Measurements from ENCODE around the gene UEVLD. TPM values are rescaled to one million over a fixed set of nuclear protein-coding genes. Genes with fewer than 3 reads are reported as not detected.

The UEVLD gene
- total RNA-seq, 1 experiment from 2014 or later: 26.7 TPM

- TF ChIP-seq CTCF (IDR thresholded peaks at IDR 0.05) (no peak), SIN3A (IDR thresholded peaks at IDR 0.05; ENCODE audit: borderline replicate concordance, insufficient read depth, low read depth, low read length) (no peak), TCF7L2 (IDR thresholded peaks at IDR 0.05; ENCODE audit: low read depth, low read length) (no peak), POLR2AphosphoS5 (IDR thresholded peaks at IDR 0.05; ENCODE audit: low read depth, low read length) (no peak), REST (IDR thresholded peaks at IDR 0.05; ENCODE audit: insufficient read depth in 1 of 2, low read depth in 2 of 2, low read length in 1 of 2) (no peak)
- no peak overlapping the region for H3K27ac ChIP-seq (ENCODE audit: low read length)
- in situ Hi-C loops (cut with HindIII; ENCODE audit: low pct_unique_long_range_greater_than_20kb, low sequenced_read_pairs) (no loop called here), intact Hi-C loops (cut with micrococcal nuclease; ENCODE audit: unreplicated experiment) (no loop called here)
- ChIA-PET POLR2A (no interaction called here), CTCF (no interaction called here)
- DNase-seq (ENCODE audit: low read depth, low spot score) (no peak), ATAC-seq (no peak)
- H3K36me3 ChIP-seq (ENCODE audit: control insufficient read depth, insufficient read depth, low read length): peaks cover 13% of the 10 kb centered on the region
- H3K4me1 ChIP-seq (ENCODE audit: control insufficient read depth, insufficient read depth, low read length): no peaks in the 10 kb centered on the region
- no peaks in the 10 kb centered on the region for H3K27me3 ChIP-seq (ENCODE audit: control insufficient read depth, insufficient read depth, low read length)
- no peaks in the 10 kb centered on the region for H3K9me3 ChIP-seq (ENCODE audit: control insufficient read depth, insufficient read depth, low read depth, low read length)
- no TSS peak for BruUV-seq (replicated peaks)
- no peak overlapping the region for H3K4me3 ChIP-seq (ENCODE audit: low read depth in 2 of 2, low read length in 2 of 2)
Observed at GRCh38 chr11:18485913-18486528, 102.5 kb downstream of the UEVLD start.

Other genes starting within 250 kb of the UEVLD start
- 894 TPM for gene LDHA, start 194.2 kb downstream of the UEVLD start, total RNA-seq (2021; ENCODE audit: unreplicated experiment)
- gene LDHC, start 176.4 kb downstream of the UEVLD start, total RNA-seq (2021; ENCODE audit: unreplicated experiment): 0.26 TPM
- gene LDHAL6A, start 132.9 kb downstream of the UEVLD start, total RNA-seq (2021; ENCODE audit: unreplicated experiment): not detected
- gene TSG101, start 61.8 kb downstream of the UEVLD start, total RNA-seq (2021; ENCODE audit: unreplicated experiment): 79.1 TPM
- 5.0 TPM for gene MISFA, start 11.1 kb upstream of the UEVLD start, total RNA-seq (2021; ENCODE audit: unreplicated experiment)
- 14.8 TPM for gene SPTY2D1, start 45.6 kb upstream of the UEVLD start, total RNA-seq (2021; ENCODE audit: unreplicated experiment)
- 0.31 TPM for gene TMEM86A, start 110.0 kb upstream of the UEVLD start, total RNA-seq (2021; ENCODE audit: unreplicated experiment)
- not detected for gene IGSF22, start 137.5 kb upstream of the UEVLD start, total RNA-seq (2021; ENCODE audit: unreplicated experiment)
- not detected for gene PTPN5, start 203.1 kb upstream of the UEVLD start, total RNA-seq (2021; ENCODE audit: unreplicated experiment)

All from Panc1 (cell line).